HG03460 (cell line): ENCODE data around the gene ARHGAP27.

Source experiments
- ATAC-seq: cut with Tn5 transposase; IDR thresholded peaks from one replicate; pipeline ENCODE4 v1.9.1; 2021; ENCODE audit not compliant: unreplicated experiment

The ARHGAP27 gene

GRCh38 chr17:45410144-45411091 is 22.3 kb downstream of the ARHGAP27 start:
- no peak for ATAC-seq

- no peak for ATAC-seq
These were observed 23.0 kb downstream of the ARHGAP27 start for GRCh38 chr17:45409659-45410076.

GRCh38 chr17:45408611-45409421 is 23.9 kb downstream of the ARHGAP27 start:
- ATAC-seq: no peak

GRCh38 chr17:45406107-45406506 is 26.6 kb downstream of the ARHGAP27 start:
- no peak for ATAC-seq

GRCh38 chr17:45405250-45406086 is 27.2 kb downstream of the ARHGAP27 start:
- ATAC-seq: no peak

- no peak for ATAC-seq
These were observed 27.8 kb downstream of the ARHGAP27 start for GRCh38 chr17:45404870-45405249.

- no peak for ATAC-seq
These were observed 28.7 kb downstream of the ARHGAP27 start for GRCh38 chr17:45403906-45404490.

- no peak for ATAC-seq
These were observed 29.8 kb downstream of the ARHGAP27 start for GRCh38 chr17:45402916-45403315.

- no peak for ATAC-seq
These were observed 33.9 kb downstream of the ARHGAP27 start for GRCh38 chr17:45398800-45399199.

- no peak for ATAC-seq
These were observed 34.9 kb downstream of the ARHGAP27 start for GRCh38 chr17:45397796-45398195.

- no peak for ATAC-seq
These were observed 36.0 kb downstream of the ARHGAP27 start for GRCh38 chr17:45396496-45397205.

- ATAC-seq: no peak
These were observed 36.9 kb downstream of the ARHGAP27 start for GRCh38 chr17:45395569-45396415.

GRCh38 chr17:45394913-45395568 is 37.6 kb downstream of the ARHGAP27 start:
- no peak for ATAC-seq

- no peak for ATAC-seq
These were observed 38.1 kb downstream of the ARHGAP27 start for GRCh38 chr17:45394564-45394912.

GRCh38 chr17:45394091-45394490 is 38.6 kb downstream of the ARHGAP27 start:
- ATAC-seq: no peak

GRCh38 chr17:45393411-45393810 is 39.3 kb downstream of the ARHGAP27 start:
- ATAC-seq: no peak

GRCh38 chr17:45391918-45392317 is 40.8 kb downstream of the ARHGAP27 start:
- no peak for ATAC-seq

- no peak for ATAC-seq
These were observed 41.4 kb downstream of the ARHGAP27 start for GRCh38 chr17:45391291-45391690.

GRCh38 chr17:45389354-45389753 is 43.3 kb downstream of the ARHGAP27 start:
- ATAC-seq: no peak
